CD14-positive monocyte (primary cell): ENCODE measurements around the gene KIF26A. TPM values are rescaled to one million over a fixed set of nuclear protein-coding genes. Genes with fewer than 3 reads are reported as not detected.

Experiments used
- DNase-seq, 3 donors: peaks; one replicate each; pipeline ENCODE4 v3.0.0-alpha.2; 2011 to 2022
- H2AFZ ChIP-seq: 2 replicates; pipeline ENCODE4 v1.6.0; 2012; ENCODE audit warnings: mild to moderate bottlenecking, low read depth, low read length, inconsistent platforms; ENCODE audit not compliant: insufficient read depth, poor library complexity, severe bottlenecking
- H3K27ac ChIP-seq, 2 donors: 1 replicate in 1 of 2; 2 replicates in 1 of 2; pipeline ENCODE4 v1.5.1; 2012 to 2013; ENCODE audit warnings: low read length in 2 of 2, control low read depth in 1 of 2, inconsistent platforms in 1 of 2, low read depth in 1 of 2, mild to moderate bottlenecking in 1 of 2
- H3K27me3 ChIP-seq, 2 donors: one replicate each; pipeline versions ENCODE4 v1.6.0 to v1.6.1; 2011 to 2013; ENCODE audit warnings: low read length in 2 of 2; ENCODE audit not compliant: control insufficient read depth in 2 of 2, insufficient read depth in 2 of 2
- H3K36me3 ChIP-seq, 2 donors: replicated peaks in 1 of 2; 1 replicate in 1 of 2; 2 replicates in 1 of 2; pipeline versions ENCODE4 v1.5.1 to v1.6.1; 2012 to 2013; ENCODE audit warnings: low read length in 2 of 2, control low read depth in 1 of 2, inconsistent platforms in 1 of 2, mild to moderate bottlenecking in 1 of 2; ENCODE audit not compliant: insufficient read depth in 2 of 2, control insufficient read depth in 1 of 2
- H3K4me1 ChIP-seq, 2 donors: 1 replicate in 1 of 2; 2 replicates in 1 of 2; pipeline versions ENCODE4 v1.5.1 to v1.6.1; 2012 to 2013; ENCODE audit warnings: low read length in 2 of 2, control low read depth in 1 of 2, inconsistent platforms in 1 of 2, mild to moderate bottlenecking in 1 of 2, moderate library complexity in 1 of 2; ENCODE audit not compliant: insufficient read depth in 2 of 2, control insufficient read depth in 1 of 2
- H3K4me2 ChIP-seq: replicated peaks from 2 replicates; pipeline ENCODE3; 2012; ENCODE audit warnings: low read length, moderate library complexity, mild to moderate bottlenecking; ENCODE audit not compliant: poor library complexity, severe bottlenecking; ENCODE audit errors: extremely low read depth
- H3K4me3 ChIP-seq, 3 experiments: fragments of 200-600 bp in 1 of 3; sonication (generic) in 1 of 3; replicated peaks in 1 of 3; 1 replicate in 2 of 3; 2 replicates in 1 of 3; pipeline ENCODE4 v1.5.1; 2011 to 2013; ENCODE audit warnings: low read length in 3 of 3, mild to moderate bottlenecking in 3 of 3, control low read depth in 2 of 3, low read depth in 2 of 3, inconsistent platforms in 1 of 3, moderate library complexity in 1 of 3
- H3K79me2 ChIP-seq: 2 replicates; pipeline ENCODE4 v1.6.0; 2012; ENCODE audit warnings: mild to moderate bottlenecking, control low read depth, inconsistent platforms, low read length, moderate library complexity; ENCODE audit not compliant: insufficient read depth
- H3K9ac ChIP-seq: 2 replicates; pipeline ENCODE4 v1.6.0; 2017; ENCODE audit warnings: low read length, mild to moderate bottlenecking; ENCODE audit not compliant: insufficient read depth, poor library complexity, severe bottlenecking
- H3K9me3 ChIP-seq, 2 donors: replicated peaks in 1 of 2; 1 replicate in 1 of 2; 2 replicates in 1 of 2; pipeline versions ENCODE4 v1.5.1 to v1.6.1; 2012 to 2013; ENCODE audit warnings: low read length in 2 of 2, control low read depth in 1 of 2; ENCODE audit not compliant: control insufficient read depth in 1 of 2, insufficient read depth in 1 of 2
- H4K20me1 ChIP-seq: 2 replicates; pipeline ENCODE4 v1.6.0; 2012; ENCODE audit warnings: mild to moderate bottlenecking, low read length, control low read depth, moderate library complexity; ENCODE audit not compliant: insufficient read depth
- H3K27ac Mint-ChIP-seq, 7 donors: one replicate each; pipeline ENCODE4 v1.8.0; 2020; ENCODE audit warnings: mild to moderate bottlenecking in 7 of 7, mixed read lengths in 7 of 7, moderate library complexity in 6 of 7, inconsistent platforms in 2 of 7
- H3K27me3 Mint-ChIP-seq, 3 donors: one replicate each; pipeline ENCODE4 v1.8.0; 2021 to 2022; ENCODE audit warnings: low read depth in 3 of 3, mild to moderate bottlenecking in 3 of 3, mixed read lengths in 3 of 3, moderate library complexity in 3 of 3, inconsistent platforms in 1 of 3
- H3K36me3 Mint-ChIP-seq, 2 donors: one replicate each; pipeline ENCODE4 v1.8.0; 2020; ENCODE audit warnings: mixed read lengths in 2 of 2, inconsistent platforms in 1 of 2, mild to moderate bottlenecking in 1 of 2
- H3K4me1 Mint-ChIP-seq: one replicate; pipeline ENCODE4 v1.8.0; 2020; ENCODE audit warnings: mild to moderate bottlenecking, mixed read lengths
- H3K4me3 Mint-ChIP-seq, 2 donors: one replicate each; pipeline ENCODE4 v1.8.0; 2020; ENCODE audit warnings: mild to moderate bottlenecking in 2 of 2, mixed read lengths in 2 of 2, moderate library complexity in 1 of 2
- H3K9me3 Mint-ChIP-seq, 7 donors: one replicate each; pipeline ENCODE4 v1.8.0; 2020 to 2022; ENCODE audit warnings: mixed read lengths in 7 of 7, mild to moderate bottlenecking in 6 of 7, moderate library complexity in 6 of 7, inconsistent platforms in 2 of 7
- WGBS: methylation state at CpG from one replicate; pipeline ENCODE4 v1.1.5; 2013; ENCODE audit warnings: missing lambda C conversion rate; ENCODE audit not compliant: insufficient coverage; 5-methylcytosine and 5-hydroxymethylcytosine counted together
- intact Hi-C, 2 donors: fragments of 100-400 bp; cut with micrococcal nuclease; formaldehyde crosslinking; loops; one replicate each; pipeline versions ENCODE4 v1.15.0 to v1.15.1; 2023
- polyA plus RNA-seq, 3 donors: library from polyadenylated mRNA; depleted of rRNA in 1 of 3; unstranded in 2 of 3; stranded (reverse) in 1 of 3; fragments of 300-500 nt in 2 of 3; fragments of >200 nt in 1 of 3; fragmentation: Illumina TruSeq in 2 of 3; gene quantifications; 1 replicate in 2 of 3; 2 replicates in 1 of 3; pipeline ENCODE4 v1.2.3, GENCODE V29; 2012 to 2021
- TF ChIP-seq, protein P1 (sequence below): fragments of 200-600 bp; IDR thresholded peaks from one replicate; pipeline ENCODE4 v1.8.0; 2022; ENCODE audit warnings: antibody characterized with exemption, mild to moderate bottlenecking

KIF26A gene
- polyA plus RNA-seq, 3 donors, result not detected

DNA sequence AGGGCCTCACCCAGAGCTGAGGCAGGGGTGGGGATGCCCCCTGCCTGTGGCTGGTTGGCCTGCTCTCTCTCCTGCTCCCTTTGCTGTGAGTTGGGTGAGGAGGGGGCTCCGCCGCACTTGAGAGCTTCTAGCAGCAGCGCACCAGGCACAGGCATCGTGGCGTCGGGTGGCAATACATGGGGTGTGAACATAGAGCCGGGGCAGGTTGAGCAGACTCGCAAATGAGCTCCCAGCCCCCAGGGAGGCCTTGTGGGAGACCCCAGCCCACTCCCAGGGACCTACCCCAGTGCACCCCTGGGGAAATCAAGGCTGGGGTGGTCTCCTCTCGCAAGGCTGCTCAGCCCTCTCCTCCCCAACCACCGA, 54.5 kb downstream of the KIF26A start:
- H3K9me3 ChIP-seq, result no peaks in the 10 kb centered on the region
- no peak overlapping the region for H3K4me2 ChIP-seq
- no peaks in the 10 kb centered on the region for H3K79me2 ChIP-seq
- no peak overlapping the region for H3K9ac ChIP-seq
- H3K27me3 ChIP-seq, result no peaks in the 10 kb centered on the region
- peaks cover 2 to 3% (median 2%) of the 10 kb centered on the region in 3 donors for H3K27me3 Mint-ChIP-seq
- DNase-seq, result no peak
- H3K4me3 ChIP-seq, result no peak overlapping the region
- 96% methylated on average over 6 of the region's 10 CpGs for WGBS
- TF ChIP-seq, protein P1, sequence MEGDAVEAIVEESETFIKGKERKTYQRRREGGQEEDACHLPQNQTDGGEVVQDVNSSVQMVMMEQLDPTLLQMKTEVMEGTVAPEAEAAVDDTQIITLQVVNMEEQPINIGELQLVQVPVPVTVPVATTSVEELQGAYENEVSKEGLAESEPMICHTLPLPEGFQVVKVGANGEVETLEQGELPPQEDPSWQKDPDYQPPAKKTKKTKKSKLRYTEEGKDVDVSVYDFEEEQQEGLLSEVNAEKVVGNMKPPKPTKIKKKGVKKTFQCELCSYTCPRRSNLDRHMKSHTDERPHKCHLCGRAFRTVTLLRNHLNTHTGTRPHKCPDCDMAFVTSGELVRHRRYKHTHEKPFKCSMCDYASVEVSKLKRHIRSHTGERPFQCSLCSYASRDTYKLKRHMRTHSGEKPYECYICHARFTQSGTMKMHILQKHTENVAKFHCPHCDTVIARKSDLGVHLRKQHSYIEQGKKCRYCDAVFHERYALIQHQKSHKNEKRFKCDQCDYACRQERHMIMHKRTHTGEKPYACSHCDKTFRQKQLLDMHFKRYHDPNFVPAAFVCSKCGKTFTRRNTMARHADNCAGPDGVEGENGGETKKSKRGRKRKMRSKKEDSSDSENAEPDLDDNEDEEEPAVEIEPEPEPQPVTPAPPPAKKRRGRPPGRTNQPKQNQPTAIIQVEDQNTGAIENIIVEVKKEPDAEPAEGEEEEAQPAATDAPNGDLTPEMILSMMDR, result no peak
- peaks cover 0 to 4% of the 10 kb centered on the region in 2 donors for H3K4me1 ChIP-seq
- no peaks in the 10 kb centered on the region for H3K36me3 Mint-ChIP-seq
- H2AFZ ChIP-seq, result no peak overlapping the region
- no peak overlapping the region for H3K27ac ChIP-seq
- H3K9me3 Mint-ChIP-seq, result peaks cover 0 to 3% (median 0%) of the 10 kb centered on the region in 7 donors
- H3K4me3 Mint-ChIP-seq, result no peak overlapping the region
- intact Hi-C loops, result no loop called here
- no peaks in the 10 kb centered on the region for H4K20me1 ChIP-seq
- H3K36me3 ChIP-seq, result no peaks in the 10 kb centered on the region
- peaks cover 10% of the 10 kb centered on the region for H3K4me1 Mint-ChIP-seq
- no peak overlapping the region for H3K27ac Mint-ChIP-seq

DNA sequence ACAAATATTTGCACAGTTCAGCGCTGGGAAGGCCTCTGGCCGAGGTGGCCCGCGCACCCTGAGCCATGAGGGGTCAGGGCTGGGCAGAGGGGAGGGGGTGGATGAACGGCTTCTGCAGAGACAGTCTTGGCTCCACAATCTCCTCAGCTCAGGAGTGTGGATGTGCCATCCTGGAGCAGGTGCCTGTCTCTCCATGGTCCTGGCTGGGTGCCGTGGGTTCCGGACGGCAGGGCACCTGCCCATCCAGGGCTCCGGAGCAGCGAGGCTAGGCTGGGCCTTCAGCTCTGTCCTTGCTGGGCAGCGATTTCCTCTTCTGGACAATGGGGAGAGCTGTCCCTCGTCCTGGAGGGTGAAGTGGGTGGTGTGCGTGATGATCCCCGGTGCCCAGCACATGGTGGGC, 55.6 kb downstream of the KIF26A start:
- Mint-ChIP-seq H3K4me3 (no peak overlapping the region), H3K4me1 (peaks cover 10% of the 10 kb centered on the region), H3K27ac (no peak overlapping the region), H3K27me3 (peaks cover 2 to 4% (median 2%) of the 10 kb centered on the region in 3 donors), H3K36me3 (no peaks in the 10 kb centered on the region), H3K9me3 (peaks cover 0 to 3% (median 0%) of the 10 kb centered on the region in 7 donors)
- Histone ChIP-seq H2AFZ (no peak overlapping the region), H3K9ac (no peak overlapping the region), H3K27ac (no peak overlapping the region), H3K9me3 (no peaks in the 10 kb centered on the region), H3K4me2 (no peak overlapping the region), H3K79me2 (no peaks in the 10 kb centered on the region), H3K4me1 (peaks cover 0 to 4% of the 10 kb centered on the region in 2 donors), H3K27me3 (no peaks in the 10 kb centered on the region), H4K20me1 (no peaks in the 10 kb centered on the region), H3K36me3 (no peaks in the 10 kb centered on the region), H3K4me3 (no peak overlapping the region)
- TF ChIP-seq, protein P1, result no peak
- intact Hi-C loops, result no loop called here
- DNase-seq, result no peak
- 94% methylated on average over 10 of the region's 14 CpGs for WGBS
